Loucy (cell line): ENCODE results near the gene SYNE1.

Source experiments
- H2AFZ ChIP-seq: fragments of 200-600 bp; sonication (generic); 2 replicates; pipeline ENCODE4 v1.6.0; 2016; ENCODE audit warnings: antibody characterized with exemption, mild to moderate bottlenecking, low read length, moderate library complexity
- H3F3A ChIP-seq: fragments of 200-600 bp; 2 replicates; pipeline ENCODE4 v1.6.0; 2016; ENCODE audit warnings: antibody characterized with exemption, low read depth, mild to moderate bottlenecking
- H3K27me3 ChIP-seq: fragments of 200-600 bp; sonication (generic); 2 replicates; pipeline ENCODE4 v1.6.1; 2014; ENCODE audit warnings: low read length, mild to moderate bottlenecking; ENCODE audit not compliant: insufficient read depth, poor library complexity, severe bottlenecking
- H3K36me3 ChIP-seq: fragments of 200-600 bp; sonication (generic); 2 replicates; pipeline ENCODE4 v1.6.1; 2016; ENCODE audit warnings: low read length; ENCODE audit not compliant: insufficient read depth
- H3K4me1 ChIP-seq: fragments of 200-600 bp; sonication (generic); 2 replicates; pipeline ENCODE4 v1.5.1; 2014; ENCODE audit warnings: low read length, mild to moderate bottlenecking; ENCODE audit not compliant: insufficient read depth, poor library complexity, severe bottlenecking
- H3K4me2 ChIP-seq: fragments of 200-600 bp; sonication (generic); 2 replicates; pipeline ENCODE4 v1.6.0; 2014; ENCODE audit warnings: antibody characterized with exemption, low read length, low read depth, mild to moderate bottlenecking; ENCODE audit not compliant: poor library complexity, severe bottlenecking
- H3K4me3 ChIP-seq: fragments of 200-600 bp; sonication (generic); 2 replicates; pipeline ENCODE4 v1.5.1; 2014; ENCODE audit warnings: low read length, mild to moderate bottlenecking, mixed read lengths; ENCODE audit not compliant: poor library complexity, severe bottlenecking
- H3K79me2 ChIP-seq: fragments of 200-600 bp; sonication (generic); 2 replicates; pipeline ENCODE4 v1.6.1; 2014; ENCODE audit warnings: low read length; ENCODE audit not compliant: insufficient read depth
- H3K9ac ChIP-seq: fragments of 200-600 bp; sonication (generic); 2 replicates; pipeline ENCODE4 v1.6.0; 2014; ENCODE audit warnings: mild to moderate bottlenecking, low read depth, low read length, moderate library complexity; ENCODE audit not compliant: poor library complexity, severe bottlenecking
- H3K9me2 ChIP-seq: fragments of 200-600 bp; sonication (generic); replicated peaks from 2 replicates; pipeline ENCODE4 v1.6.1; 2016; ENCODE audit warnings: low read depth, low read length, mixed read lengths
- H3K9me3 ChIP-seq: fragments of 200-600 bp; sonication (generic); 2 replicates; pipeline ENCODE4 v1.6.1; 2014; ENCODE audit warnings: mild to moderate bottlenecking, antibody characterized with exemption, low read length, low read depth; ENCODE audit not compliant: insufficient read depth
- H4K20me1 ChIP-seq: fragments of 200-600 bp; sonication (generic); 2 replicates; pipeline ENCODE4 v1.6.0; 2014; ENCODE audit warnings: antibody characterized with exemption, low read length, mild to moderate bottlenecking; ENCODE audit not compliant: insufficient read depth, poor library complexity, severe bottlenecking
- EZH2phosphoT487 ChIP-seq: fragments of 200-600 bp; IDR thresholded peaks from 2 replicates; pipeline ENCODE4 v1.6.1; 2018; ENCODE audit warnings: antibody characterized with exemption, mild to moderate bottlenecking, moderate library complexity, borderline replicate concordance
- TF ChIP-seq, protein P1 (sequence below): fragments of 200-600 bp; sonication (generic); conservative IDR thresholded peaks from 2 replicates; pipeline ENCODE4 v1.5.1; 2014; ENCODE audit warnings: mild to moderate bottlenecking, antibody characterized with exemption, low read length

SYNE1 gene

DNA sequence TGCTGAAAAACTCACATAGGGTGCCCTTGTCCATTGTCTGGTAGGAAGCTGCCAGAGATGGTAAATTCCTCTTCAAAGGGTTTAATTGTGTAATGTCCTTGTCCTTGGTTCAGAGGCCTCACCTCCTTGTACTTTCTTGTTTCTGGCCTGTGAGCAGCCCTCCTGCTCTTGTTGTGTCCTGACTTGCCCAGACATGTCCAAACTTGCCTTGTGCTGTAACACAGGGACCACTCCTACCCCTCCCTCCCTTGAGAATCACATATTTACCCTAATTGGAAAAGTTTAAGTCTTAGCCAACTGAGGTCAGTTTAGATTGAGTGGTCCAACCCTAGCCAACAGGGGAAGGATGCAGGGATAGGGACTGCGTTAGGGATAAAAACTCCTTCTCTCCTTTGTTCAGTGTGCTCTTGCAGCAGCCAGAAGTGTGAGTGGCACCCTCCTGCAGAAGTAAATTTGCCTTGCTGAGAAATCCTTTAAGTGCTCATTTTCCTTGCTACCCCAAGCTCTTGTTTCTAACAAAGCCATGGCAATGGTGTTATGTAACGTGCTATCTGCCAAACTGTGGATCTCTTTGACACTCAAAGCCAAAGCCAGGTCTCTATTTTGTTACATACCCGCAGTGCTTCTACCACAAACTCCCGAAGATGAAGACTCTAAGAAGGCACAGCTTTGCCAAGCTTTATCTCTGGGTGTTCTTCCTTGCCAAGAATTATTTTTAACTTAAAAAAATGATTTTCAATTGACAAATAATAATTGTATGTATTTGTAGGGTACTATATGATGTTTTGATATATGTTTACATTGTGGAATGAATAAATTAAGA, 415.1 kb downstream of the SYNE1 start:
- Histone ChIP-seq H3K27me3 (no peaks in the 10 kb centered on the region), H3K9me2 (no peaks in the 10 kb centered on the region), H4K20me1 (no peaks in the 10 kb centered on the region), H3K79me2 (no peaks in the 10 kb centered on the region), H3F3A (no peaks in the 10 kb centered on the region), H3K36me3 (peaks cover 26% of the 10 kb centered on the region), H3K4me2 (no peak overlapping the region), H3K4me3 (no peak overlapping the region), H3K4me1 (no peaks in the 10 kb centered on the region), H2AFZ (no peak overlapping the region), H3K9me3 (peaks cover 12% of the 10 kb centered on the region; the same call in 1 of the 2 replicates), H3K9ac (no peak overlapping the region)
- TF ChIP-seq, protein P1, sequence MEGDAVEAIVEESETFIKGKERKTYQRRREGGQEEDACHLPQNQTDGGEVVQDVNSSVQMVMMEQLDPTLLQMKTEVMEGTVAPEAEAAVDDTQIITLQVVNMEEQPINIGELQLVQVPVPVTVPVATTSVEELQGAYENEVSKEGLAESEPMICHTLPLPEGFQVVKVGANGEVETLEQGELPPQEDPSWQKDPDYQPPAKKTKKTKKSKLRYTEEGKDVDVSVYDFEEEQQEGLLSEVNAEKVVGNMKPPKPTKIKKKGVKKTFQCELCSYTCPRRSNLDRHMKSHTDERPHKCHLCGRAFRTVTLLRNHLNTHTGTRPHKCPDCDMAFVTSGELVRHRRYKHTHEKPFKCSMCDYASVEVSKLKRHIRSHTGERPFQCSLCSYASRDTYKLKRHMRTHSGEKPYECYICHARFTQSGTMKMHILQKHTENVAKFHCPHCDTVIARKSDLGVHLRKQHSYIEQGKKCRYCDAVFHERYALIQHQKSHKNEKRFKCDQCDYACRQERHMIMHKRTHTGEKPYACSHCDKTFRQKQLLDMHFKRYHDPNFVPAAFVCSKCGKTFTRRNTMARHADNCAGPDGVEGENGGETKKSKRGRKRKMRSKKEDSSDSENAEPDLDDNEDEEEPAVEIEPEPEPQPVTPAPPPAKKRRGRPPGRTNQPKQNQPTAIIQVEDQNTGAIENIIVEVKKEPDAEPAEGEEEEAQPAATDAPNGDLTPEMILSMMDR, result no peak
- TF ChIP-seq EZH2phosphoT487, result no peak

DNA sequence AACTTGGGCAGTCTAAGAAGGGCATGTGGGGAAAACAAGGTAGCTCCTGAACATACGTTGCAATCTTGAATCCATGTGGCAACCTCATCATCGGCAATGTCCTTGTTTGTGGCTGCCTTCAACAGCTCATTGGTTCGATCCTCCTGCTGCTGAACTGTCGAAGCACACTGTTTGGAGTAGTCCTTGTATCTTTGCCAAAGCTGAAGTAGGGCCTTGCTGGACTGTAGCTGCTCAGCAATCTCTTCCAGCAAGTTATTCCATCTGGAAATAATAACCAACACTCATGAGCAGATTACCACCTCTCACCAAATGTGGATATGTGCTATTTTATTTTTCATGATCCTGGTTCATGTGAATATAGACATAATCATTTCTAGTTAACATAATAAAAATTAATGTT, 416.4 kb downstream of the SYNE1 start:
- no peak overlapping the region for H3K9ac ChIP-seq
- no peaks in the 10 kb centered on the region for H3K27me3 ChIP-seq
- H3K79me2 ChIP-seq, result no peaks in the 10 kb centered on the region
- no peaks in the 10 kb centered on the region for H3K4me1 ChIP-seq
- peaks cover 26% of the 10 kb centered on the region for H3K36me3 ChIP-seq
- H3K9me2 ChIP-seq, result no peaks in the 10 kb centered on the region
- no peak overlapping the region for H3K4me3 ChIP-seq
- H4K20me1 ChIP-seq, result no peaks in the 10 kb centered on the region
- H2AFZ ChIP-seq, result no peak overlapping the region
- no peaks in the 10 kb centered on the region for H3F3A ChIP-seq
- no peak overlapping the region for H3K4me2 ChIP-seq
- peaks cover 12% of the 10 kb centered on the region; the same call in 1 of the 2 replicates for H3K9me3 ChIP-seq
- no peak for TF ChIP-seq EZH2phosphoT487
- TF ChIP-seq, protein P1, result no peak

DNA sequence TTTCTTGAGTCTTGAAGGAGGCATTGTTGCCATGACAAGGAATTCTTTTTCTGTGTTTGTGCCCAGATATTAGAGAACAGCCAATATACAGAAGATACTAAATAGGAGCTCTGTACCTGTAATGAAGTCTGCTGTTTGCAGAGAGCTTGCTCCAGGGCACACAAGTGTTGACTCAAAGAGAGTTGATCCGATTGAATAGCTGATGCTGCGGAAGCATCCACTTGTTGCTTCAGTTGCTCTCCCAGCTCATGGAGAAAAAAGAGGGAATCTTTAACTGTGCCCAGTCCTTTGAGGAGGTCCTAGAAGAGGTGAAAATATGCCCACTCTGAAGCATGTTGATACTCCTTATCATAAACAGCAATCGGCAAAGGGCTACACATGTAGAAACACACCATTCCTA, 418.3 kb downstream of the SYNE1 start:
- Histone ChIP-seq H2AFZ (no peak overlapping the region), H3K9ac (no peak overlapping the region), H3K9me3 (peaks cover 12% of the 10 kb centered on the region; the same call in 1 of the 2 replicates), H4K20me1 (no peaks in the 10 kb centered on the region), H3F3A (no peaks in the 10 kb centered on the region), H3K4me2 (no peak overlapping the region), H3K4me1 (no peaks in the 10 kb centered on the region), H3K9me2 (no peaks in the 10 kb centered on the region), H3K36me3 (peaks cover 31% of the 10 kb centered on the region), H3K79me2 (no peaks in the 10 kb centered on the region), H3K4me3 (no peak overlapping the region), H3K27me3 (no peaks in the 10 kb centered on the region)
- no peak for TF ChIP-seq EZH2phosphoT487
- TF ChIP-seq, protein P1, result no peak
